NCI-H1092 treated with DMSO at 0.1 percent for 48 hours (cell line): Measurements from ENCODE around the gene PRKCE.

ENCODE experiments used
- DNase-seq: peaks from one replicate; lab custom pipeline; 2025; lab: John Stamatoyannopoulos, UW

The PRKCE gene

DNA sequence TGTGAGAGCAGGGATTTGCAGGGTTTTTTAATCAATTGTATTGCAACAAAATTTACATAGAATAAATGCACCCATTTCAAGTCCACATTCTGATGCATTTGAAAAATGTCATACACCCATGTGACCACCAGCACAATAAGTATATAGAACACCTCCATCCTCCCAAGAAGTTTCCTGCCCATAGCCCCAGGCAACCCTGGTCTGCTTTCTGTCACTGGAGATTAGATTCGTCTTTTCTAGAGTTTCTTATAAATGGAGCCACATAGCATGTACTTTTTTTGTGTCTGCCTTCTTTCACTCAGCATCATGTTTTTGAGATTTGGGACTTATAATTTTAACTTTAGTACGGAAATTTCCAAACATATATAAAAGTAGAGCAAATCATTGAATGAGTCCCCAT lies 518.6 kb downstream of the PRKCE start:
- no peak for DNase-seq

DNA sequence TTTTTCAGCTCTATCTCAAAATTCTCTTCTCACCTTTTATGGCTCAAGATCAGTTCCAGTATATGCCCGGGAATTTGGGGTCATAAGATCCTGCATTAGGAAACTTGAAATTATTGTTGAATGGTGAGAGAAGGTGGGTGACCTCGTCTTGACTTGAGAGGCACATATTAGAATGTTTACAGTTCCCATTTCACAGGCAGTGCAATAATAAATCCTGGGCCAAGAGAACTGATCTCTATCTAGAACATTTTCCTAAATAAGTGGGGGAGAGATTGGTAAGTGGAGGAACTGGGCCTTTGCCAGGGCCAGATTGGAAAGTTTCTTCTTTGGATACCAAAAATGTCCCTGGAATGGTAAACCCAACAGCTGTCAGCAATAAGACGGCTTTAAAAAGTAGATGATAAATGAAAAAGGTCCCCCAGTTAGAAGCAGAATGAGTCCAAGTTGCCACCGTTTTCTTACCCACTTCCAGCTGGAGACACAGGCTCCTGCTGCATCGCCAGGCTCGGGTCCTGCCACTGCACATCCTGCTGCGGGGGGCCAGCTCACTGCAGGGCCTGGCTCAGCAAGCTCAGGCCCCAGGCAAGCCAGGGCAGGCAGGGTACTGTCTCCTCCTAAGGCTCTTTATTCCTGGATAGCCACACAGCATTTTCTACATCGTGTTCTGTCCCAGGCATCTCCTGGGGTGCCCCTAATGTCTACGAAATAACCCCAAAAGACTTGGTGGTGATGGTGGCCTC lies 519.3 kb downstream of the PRKCE start:
- no peak for DNase-seq

DNA sequence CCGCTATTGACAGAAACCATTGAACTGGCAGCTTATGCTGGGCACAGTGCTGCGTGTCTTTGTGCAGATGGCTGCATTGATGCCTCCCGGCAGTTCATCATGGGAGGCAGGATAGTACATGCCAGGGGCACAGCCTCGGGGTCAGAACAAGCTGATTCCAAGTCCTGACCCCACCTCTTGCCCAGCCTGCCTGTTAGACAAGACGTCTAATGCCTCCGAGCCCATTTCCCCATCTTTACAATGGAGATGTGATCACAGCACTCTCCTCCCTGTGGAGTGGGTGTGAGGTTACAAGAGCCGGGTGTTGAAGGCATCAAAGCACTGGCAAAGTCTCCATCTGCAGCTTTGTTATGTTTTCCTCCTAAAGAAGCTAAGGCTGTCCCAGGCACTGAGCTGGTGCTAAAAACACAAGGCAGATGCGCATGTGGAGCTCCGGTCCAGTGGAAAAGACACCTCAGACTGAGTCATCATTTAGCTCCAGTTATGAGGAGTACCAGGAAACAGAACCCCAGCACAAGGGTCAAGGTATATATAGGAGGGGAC lies 520.0 kb downstream of the PRKCE start:
- DNase-seq, result peak; percentile 1

DNA sequence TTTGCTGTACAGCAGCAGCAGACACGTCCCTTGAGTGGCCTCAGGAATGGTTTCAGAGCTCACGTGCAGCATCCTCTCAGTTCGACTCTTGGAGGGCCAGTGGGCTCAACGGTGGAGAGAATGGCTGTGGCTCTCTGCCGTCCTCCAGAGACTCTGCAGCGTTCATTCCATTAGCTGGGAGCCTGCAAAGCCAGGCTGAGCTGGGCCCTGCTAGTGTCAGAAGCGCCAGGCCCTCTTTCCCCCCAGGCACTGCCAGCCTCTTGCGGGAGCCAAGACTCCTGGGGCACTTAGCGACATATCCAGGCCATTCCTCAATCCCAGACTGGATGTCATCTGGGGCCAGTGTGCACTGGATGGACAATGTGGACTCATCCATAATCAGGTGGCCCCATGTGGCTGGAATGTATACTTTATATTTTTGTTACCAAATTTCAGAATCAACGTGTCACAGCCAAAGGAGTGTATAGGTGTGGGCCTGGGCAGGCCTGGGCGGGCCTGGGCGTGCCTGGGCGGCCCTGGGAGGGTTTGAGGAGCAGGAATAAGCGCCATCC lies 520.6 kb downstream of the PRKCE start:
- DNase-seq, result no peak

DNA sequence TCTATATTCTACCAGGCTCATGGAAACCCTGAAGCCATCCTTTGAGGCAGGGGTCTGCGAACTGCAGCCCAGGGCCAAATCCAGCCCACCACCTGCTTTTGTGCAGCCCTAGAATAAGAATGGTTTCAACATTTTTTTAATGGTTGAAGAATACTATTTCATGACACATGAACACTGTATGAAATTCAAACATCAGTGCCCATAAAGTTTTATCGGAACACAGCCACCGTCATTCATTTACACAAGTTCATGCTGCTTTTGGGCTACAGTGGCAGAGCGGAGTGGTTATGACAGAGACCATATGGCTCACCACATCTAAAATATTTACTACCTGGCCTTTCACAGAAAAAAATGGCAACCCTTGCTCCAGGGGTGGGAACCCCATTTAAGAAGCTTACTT lies 521.6 kb downstream of the PRKCE start:
- no peak for DNase-seq

- DNase-seq, result no peak
These were observed 522.3 kb downstream of the PRKCE start for GRCh38 chr2:46173636-46174250.

GRCh38 chr2:46174345-46175170 lies 523.1 kb downstream of the PRKCE start:
- no peak for DNase-seq

- DNase-seq, result no peak
These were observed 523.9 kb downstream of the PRKCE start for GRCh38 chr2:46175419-46175818.

GRCh38 chr2:46177461-46178089 lies 526.1 kb downstream of the PRKCE start:
- DNase-seq, result no peak

DNA sequence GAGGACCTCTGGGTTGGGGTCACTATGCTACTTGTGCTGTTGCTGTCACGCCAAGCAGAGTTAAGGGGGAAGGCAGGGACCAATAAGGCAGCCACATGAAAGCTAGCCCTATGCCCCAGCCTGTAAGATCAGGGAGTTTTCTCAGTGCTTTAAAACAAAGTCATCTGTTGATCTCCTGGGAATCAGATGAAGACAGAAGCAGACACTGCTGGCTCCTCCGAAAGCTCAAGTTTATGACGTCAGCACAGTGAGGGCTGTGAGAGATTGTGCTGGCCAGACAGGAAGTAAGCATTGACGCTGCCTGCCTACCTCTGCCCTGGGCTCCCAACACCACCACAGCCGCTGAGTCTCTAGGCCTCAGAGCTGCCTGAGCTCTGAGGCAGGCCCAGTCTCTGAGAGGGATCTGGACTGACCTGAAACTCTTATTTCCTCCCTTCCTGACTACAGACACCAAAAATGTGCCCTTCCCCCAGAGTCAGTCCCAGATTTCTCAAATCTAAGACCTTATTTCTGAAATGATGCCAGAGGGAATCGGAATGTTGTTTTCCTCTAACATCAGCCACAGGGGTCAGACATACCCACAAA lies 527.7 kb downstream of the PRKCE start:
- DNase-seq, result no peak

- no peak for DNase-seq
These were observed 528.7 kb downstream of the PRKCE start for GRCh38 chr2:46180189-46180588.

DNA sequence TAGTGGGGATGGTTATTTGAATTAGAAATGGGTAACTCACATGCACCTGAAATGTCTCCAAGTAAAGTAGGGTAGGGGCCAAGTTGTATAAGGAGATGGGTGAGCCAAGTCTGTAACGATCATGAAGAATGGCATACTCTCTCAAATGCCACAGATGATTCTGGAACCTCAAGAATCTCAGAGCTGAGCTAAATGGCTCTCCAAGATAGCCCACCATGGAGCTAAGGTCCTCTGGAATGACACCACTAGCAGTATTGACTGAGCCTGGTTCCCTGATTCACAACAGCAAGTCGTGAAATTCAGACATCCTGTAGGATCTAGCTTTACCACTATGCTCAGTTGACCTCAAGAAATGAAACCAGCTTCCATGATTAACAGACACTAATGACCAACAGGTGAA lies 529.8 kb downstream of the PRKCE start:
- DNase-seq, result no peak

DNA sequence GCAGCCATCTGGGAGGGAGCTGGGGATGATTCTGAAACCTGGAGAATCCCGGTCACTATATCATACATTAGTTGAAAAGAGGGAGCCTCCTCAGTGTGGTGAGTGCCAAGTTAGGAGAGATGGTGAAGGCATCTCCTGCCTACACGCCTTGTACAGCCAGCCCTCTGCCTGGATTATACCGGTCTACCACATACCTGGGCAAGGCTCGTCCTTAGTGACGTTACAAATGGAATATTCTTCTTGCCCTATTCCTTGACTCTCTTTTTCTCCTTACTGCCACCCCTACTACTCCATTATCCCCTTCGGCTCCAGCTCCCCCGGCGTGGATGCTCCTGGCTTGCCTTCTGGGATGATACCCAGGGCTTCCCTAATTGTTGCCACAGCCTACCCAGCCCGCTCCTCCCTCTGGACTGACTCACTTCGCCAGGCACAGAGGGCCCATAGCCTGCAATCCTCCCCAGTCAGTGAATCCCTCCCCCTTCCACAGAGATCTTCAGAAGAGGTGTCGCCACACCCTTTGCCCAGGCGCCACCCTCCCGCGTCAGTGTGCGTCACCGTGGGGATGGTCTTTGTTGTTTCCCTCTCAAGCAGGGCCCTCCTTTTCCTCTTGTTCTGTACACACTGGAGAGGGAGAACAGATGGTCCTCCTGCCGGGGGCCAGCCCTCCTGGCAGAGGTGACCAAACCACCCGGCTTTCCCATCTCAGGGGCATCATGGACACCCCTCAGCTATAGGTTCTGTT lies 530.5 kb downstream of the PRKCE start:
- DNase-seq, result no peak

DNA sequence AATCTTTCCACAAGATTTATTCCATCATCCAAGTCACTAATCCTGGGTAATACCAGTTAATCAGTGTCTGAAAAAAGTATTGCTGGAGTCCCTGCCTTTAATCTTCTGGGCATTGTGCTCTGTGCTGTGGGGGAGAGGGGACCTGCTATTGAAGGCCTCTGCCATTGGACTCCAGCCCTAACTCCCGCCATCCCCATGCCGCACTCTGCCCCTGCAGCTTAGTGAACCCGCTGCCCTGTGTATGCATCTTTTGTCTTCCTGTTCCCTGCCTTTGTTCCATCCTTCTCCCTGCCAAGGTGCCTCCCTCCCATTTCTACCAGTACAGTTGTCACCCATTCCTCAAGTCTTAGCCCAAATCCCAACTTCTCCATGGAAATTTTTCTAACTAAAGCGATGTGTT lies 532.0 kb downstream of the PRKCE start:
- no peak for DNase-seq

DNA sequence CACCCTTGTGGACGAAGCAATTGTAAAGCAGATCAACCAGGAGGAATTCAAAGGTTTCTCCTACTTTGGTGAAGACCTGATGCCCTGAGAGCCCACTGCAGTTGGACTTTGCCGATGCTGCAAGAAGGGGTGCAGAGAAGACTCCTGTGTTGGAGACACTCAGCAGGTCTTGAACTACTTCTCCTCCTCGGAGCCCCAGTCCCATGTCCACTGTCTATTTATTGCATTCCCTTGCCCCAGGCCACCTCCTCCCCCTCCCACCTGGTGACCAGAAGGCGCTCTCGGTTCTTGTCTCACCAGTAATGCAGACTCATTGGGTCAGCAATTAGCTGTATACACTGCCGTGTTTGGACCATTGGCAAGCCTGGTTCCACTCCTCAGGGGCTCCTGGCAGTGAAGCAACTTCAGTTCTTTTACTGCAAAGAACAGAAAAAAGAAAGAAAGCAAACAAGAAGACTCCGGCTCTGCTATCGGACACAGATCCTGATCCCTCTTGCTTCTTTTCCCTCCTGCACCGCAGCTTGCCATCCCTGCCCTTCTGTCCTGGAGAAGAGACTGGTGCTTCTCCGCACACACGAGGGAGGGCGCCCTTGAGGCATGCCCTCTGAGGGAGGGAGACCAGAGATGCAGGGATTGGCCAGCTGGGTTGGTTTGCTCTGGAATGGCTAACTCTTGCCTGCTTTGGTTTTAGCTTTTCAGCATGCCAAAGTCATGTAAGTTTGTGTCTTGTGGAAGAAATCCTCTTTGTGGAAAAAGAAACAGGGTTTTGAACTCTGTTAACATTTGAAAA lies 533.5 kb downstream of the PRKCE start:
- no peak for DNase-seq

GRCh38 chr2:46187112-46187618 lies 535.7 kb downstream of the PRKCE start:
- no peak for DNase-seq

GRCh38 chr2:46188041-46188716 lies 536.7 kb downstream of the PRKCE start:
- DNase-seq, result no peak

DNA sequence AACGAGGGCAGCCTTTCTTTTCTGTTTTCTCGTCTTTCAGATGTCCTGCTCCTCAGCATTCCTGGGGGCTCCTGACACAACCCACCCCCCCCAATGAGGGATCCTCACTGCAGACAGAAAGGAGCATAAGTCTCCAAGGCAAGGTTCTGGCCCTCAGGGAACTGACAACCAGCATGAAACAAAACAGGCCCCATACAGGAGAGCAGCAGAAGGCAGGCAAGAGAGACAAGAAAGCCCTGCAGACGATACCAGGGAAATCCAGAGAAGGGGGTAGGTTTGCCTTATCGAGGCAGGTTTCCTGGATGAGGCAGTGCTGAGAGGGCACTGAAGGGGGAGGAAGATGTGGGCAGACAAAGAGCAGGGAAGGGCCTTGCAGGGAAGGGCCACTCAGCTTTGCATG lies 541.9 kb downstream of the PRKCE start:
- DNase-seq, result no peak

- no peak for DNase-seq
These were observed 542.4 kb downstream of the PRKCE start for GRCh38 chr2:46193855-46194254.
